ENCODE measurements around the gene CNTN5. TPM values are rescaled to one million over a fixed set of nuclear protein-coding genes. Genes with fewer than 3 reads are reported as not detected.

CNTN5 gene
- total RNA-seq, 2 experiments from 2014 or later, result not detected

DNA sequence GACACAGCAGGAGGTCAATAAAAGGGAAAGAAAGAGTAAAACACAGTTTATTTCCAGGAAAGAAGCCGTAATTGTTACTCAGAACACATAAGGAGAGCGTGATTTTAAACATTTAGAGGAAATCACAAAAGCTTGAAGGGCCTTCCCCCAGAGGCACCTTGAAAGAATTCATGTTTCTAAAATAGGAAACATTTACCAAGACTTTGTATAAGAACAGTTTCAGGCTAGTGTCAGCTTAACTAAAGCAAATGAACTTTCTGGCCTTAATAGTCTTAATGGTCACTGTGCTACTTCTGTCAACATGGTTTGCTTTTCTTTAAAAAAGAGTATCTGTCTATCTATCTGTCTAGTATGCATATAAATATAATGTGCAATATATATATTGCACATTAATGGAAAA, 208.8 kb downstream of the CNTN5 start:
- Mint-ChIP-seq H3K9me3 (peaks cover 15% of the 10 kb centered on the region), H3K27me3 (no peaks in the 10 kb centered on the region), H3K4me1 (ENCODE audit: low read depth) (no peaks in the 10 kb centered on the region), H3K27ac (no peak overlapping the region), H3K4me3 (no peak overlapping the region), H3K36me3 (ENCODE audit: low read depth) (no peaks in the 10 kb centered on the region)
- H3K4me1 ChIP-seq (ENCODE audit: insufficient read depth, low read length), result no peaks in the 10 kb centered on the region
- H3K9me3 ChIP-seq (ENCODE audit: control insufficient read depth in 1 of 2, insufficient read depth in 1 of 2, low read length in 2 of 2), result no peaks in the 10 kb centered on the region
- no peaks in the 10 kb centered on the region for H3K27me3 ChIP-seq (ENCODE audit: control insufficient read depth in 1 of 2, insufficient read depth in 2 of 2, low read length in 2 of 2)
- ChIA-PET POLR2A (no interaction called here), CTCF (no interaction called here)
- no peak for TF ChIP-seq CTCF (IDR thresholded peaks at IDR 0.05)
- H3K27ac ChIP-seq (ENCODE audit: low read depth in 1 of 2, low read length in 2 of 2), result no peak overlapping the region
- H3K36me3 ChIP-seq (ENCODE audit: insufficient read depth, low read length), result no peaks in the 10 kb centered on the region
- no peak for ATAC-seq (ENCODE audit: poor library complexity)
- no peak overlapping the region for H3K4me3 ChIP-seq (ENCODE audit: low read length)
- intact Hi-C loops (cut with DNase I, micrococcal nuclease), result no loop called here
- DNase-seq, result no peak

- Histone ChIP-seq H3K9me3 (ENCODE audit: control insufficient read depth in 1 of 2, insufficient read depth in 1 of 2, low read length in 2 of 2) (peaks cover 0 to 6% of the 10 kb centered on the region in 2 experiments), H3K4me3 (ENCODE audit: low read length) (no peak overlapping the region), H3K27me3 (ENCODE audit: control insufficient read depth in 1 of 2, insufficient read depth in 2 of 2, low read length in 2 of 2) (no peaks in the 10 kb centered on the region), H3K27ac (ENCODE audit: low read depth in 1 of 2, low read length in 2 of 2) (no peak overlapping the region), H3K36me3 (ENCODE audit: insufficient read depth, low read length) (no peaks in the 10 kb centered on the region), H3K4me1 (ENCODE audit: insufficient read depth, low read length) (no peaks in the 10 kb centered on the region)
- Mint-ChIP-seq H3K4me3 (no peak overlapping the region), H3K4me1 (ENCODE audit: low read depth) (no peaks in the 10 kb centered on the region), H3K36me3 (ENCODE audit: low read depth) (no peaks in the 10 kb centered on the region), H3K27ac (no peak overlapping the region), H3K9me3 (peaks cover 11% of the 10 kb centered on the region), H3K27me3 (no peaks in the 10 kb centered on the region)
- ATAC-seq (ENCODE audit: poor library complexity) (no peak), DNase-seq (no peak)
- POLR2A ChIA-PET, result no interaction called here
- CTCF ChIA-PET, result no interaction called here
- intact Hi-C loops (cut with DNase I, micrococcal nuclease), result no loop called here
- TF ChIP-seq CTCF (IDR thresholded peaks at IDR 0.05), result no peak
These were observed 213.8 kb downstream of the CNTN5 start for GRCh38 chr11:99234534-99234933.

GRCh38 chr11:99238401-99238800, 217.7 kb downstream of the CNTN5 start:
- Histone ChIP-seq H3K36me3 (ENCODE audit: insufficient read depth, low read length) (no peaks in the 10 kb centered on the region), H3K27me3 (ENCODE audit: control insufficient read depth in 1 of 2, insufficient read depth in 2 of 2, low read length in 2 of 2) (no peaks in the 10 kb centered on the region), H3K4me1 (ENCODE audit: insufficient read depth, low read length) (no peaks in the 10 kb centered on the region), H3K27ac (ENCODE audit: low read depth in 1 of 2, low read length in 2 of 2) (no peak overlapping the region), H3K9me3 (ENCODE audit: control insufficient read depth in 1 of 2, insufficient read depth in 1 of 2, low read length in 2 of 2) (peaks cover 5 to 9% of the 10 kb centered on the region in 2 experiments), H3K4me3 (ENCODE audit: low read length) (no peak overlapping the region)
- H3K27me3 Mint-ChIP-seq, result no peaks in the 10 kb centered on the region
- no peaks in the 10 kb centered on the region for H3K4me1 Mint-ChIP-seq (ENCODE audit: low read depth)
- no peak overlapping the region for H3K27ac Mint-ChIP-seq
- H3K36me3 Mint-ChIP-seq (ENCODE audit: low read depth), result no peaks in the 10 kb centered on the region
- intact Hi-C loops (cut with DNase I, micrococcal nuclease), result no loop called here
- H3K4me3 Mint-ChIP-seq, result no peak overlapping the region
- ChIA-PET CTCF (no interaction called here), POLR2A (no interaction called here)
- no peak for TF ChIP-seq CTCF (IDR thresholded peaks at IDR 0.05)
- DNase-seq, result no peak
- H3K9me3 Mint-ChIP-seq, result peaks cover 13% of the 10 kb centered on the region
- ATAC-seq (ENCODE audit: poor library complexity), result no peak

Data from CD4-positive, alpha-beta T cell (primary cell).